IMR-90 (cell line): ENCODE results near the gene DHDH. TPM values are rescaled to one million over a fixed set of nuclear protein-coding genes. Genes with fewer than 3 reads are reported as not detected.

ENCODE experiments used
- ATAC-seq: fragments of 200-7000 bp; cut with Tn5 transposase; 2 replicates; pipeline ENCODE4 v1.9.1; 2020; ENCODE audit warnings: low read depth, mild to moderate bottlenecking, moderate library complexity
- BruUV-seq: library from RNA; stranded (reverse); fragments of 400-500 nt; replicated peaks from 2 replicates; lab custom pipeline; 2021; lab: Mats Ljungman, UMichigan
- CTCF ChIA-PET: fragments of 300-600 bp; formaldehyde crosslinking; extraction: SDS; loops from one replicate; lab custom pipeline; 2021; ENCODE audit warnings: antibody characterized with exemption; lab: Yijun Ruan, JAX
- POLR2A ChIA-PET: fragments of 300-600 bp; sonication (Branson Sonifier 250); formaldehyde crosslinking; loops from one replicate; lab custom pipeline; 2022; ENCODE audit warnings: antibody characterized with exemption; ENCODE audit not compliant: unreplicated experiment; lab: Charles Lee
- DNase-seq: peaks from one replicate; pipeline ENCODE4 v3.0.0; 2013
- H2AFZ ChIP-seq: replicated peaks from 2 replicates; pipeline ENCODE3; 2013; ENCODE audit warnings: low read length, mild to moderate bottlenecking; ENCODE audit not compliant: poor library complexity
- H2AK5ac ChIP-seq: 2 replicates; pipeline ENCODE4 v1.6.1; 2013; ENCODE audit warnings: low read depth, low read length, inconsistent platforms
- H2AK9ac ChIP-seq: replicated peaks from 2 replicates; pipeline ENCODE3; 2013; ENCODE audit warnings: mild to moderate bottlenecking, low read depth, low read length, moderate library complexity; ENCODE audit not compliant: poor library complexity
- H2BK120ac ChIP-seq: 2 replicates; pipeline ENCODE4 v1.6.1; 2013; ENCODE audit warnings: low read depth, low read length, inconsistent platforms
- H2BK15ac ChIP-seq: 3 replicates; pipeline ENCODE4 v1.6.1; 2013; ENCODE audit warnings: low read depth, low read length, inconsistent platforms
- H2BK20ac ChIP-seq: 2 replicates; pipeline ENCODE4 v1.6.1; 2013; ENCODE audit warnings: low read depth, mild to moderate bottlenecking, inconsistent platforms, low read length, moderate library complexity
- H2BK5ac ChIP-seq: 2 replicates; pipeline ENCODE4 v1.6.1; 2013; ENCODE audit warnings: mild to moderate bottlenecking, low read depth, low read length, inconsistent platforms; ENCODE audit not compliant: poor library complexity, severe bottlenecking
- H3K14ac ChIP-seq: replicated peaks from 2 replicates; pipeline ENCODE4 v1.6.1; 2013; ENCODE audit warnings: low read depth, low read length, inconsistent platforms
- H3K18ac ChIP-seq: 2 replicates; pipeline ENCODE4 v1.6.1; 2013; ENCODE audit warnings: low read depth, low read length, control low read depth
- H3K23ac ChIP-seq: 2 replicates; pipeline ENCODE4 v1.6.1; 2013; ENCODE audit warnings: low read depth, low read length, inconsistent platforms
- H3K27ac ChIP-seq: 2 replicates; pipeline ENCODE4 v1.5.1; 2013; ENCODE audit warnings: mild to moderate bottlenecking, control low read depth, low read length; ENCODE audit not compliant: insufficient read depth
- H3K27me3 ChIP-seq: 2 replicates; pipeline ENCODE4 v1.6.1; 2013; ENCODE audit warnings: low read length; ENCODE audit not compliant: control insufficient read depth, insufficient read depth
- H3K36me3 ChIP-seq: 2 replicates; pipeline ENCODE4 v1.6.1; 2013; ENCODE audit warnings: low read length, mixed read lengths; ENCODE audit not compliant: control insufficient read depth, insufficient read depth
- H3K4ac ChIP-seq: 2 replicates; pipeline ENCODE4 v1.6.1; 2013; ENCODE audit warnings: low read depth, low read length, inconsistent platforms
- H3K4me1 ChIP-seq: 2 replicates; pipeline ENCODE4 v1.6.1; 2013; ENCODE audit warnings: low read length, mixed read lengths; ENCODE audit not compliant: control insufficient read depth, insufficient read depth
- H3K4me2 ChIP-seq: 2 replicates; pipeline ENCODE4 v1.6.1; 2013; ENCODE audit warnings: low read depth, mild to moderate bottlenecking, control low read depth, low read length, moderate library complexity
- H3K4me3 ChIP-seq: 2 replicates; pipeline ENCODE4 v1.5.1; 2013; ENCODE audit warnings: low read depth, mild to moderate bottlenecking, control low read depth, low read length, moderate library complexity; ENCODE audit not compliant: insufficient read depth
- H3K56ac ChIP-seq: 2 replicates; pipeline ENCODE4 v1.6.1; 2013; ENCODE audit warnings: low read length, inconsistent platforms; ENCODE audit not compliant: insufficient read depth; ENCODE audit errors: extremely low read depth
- H3K79me1 ChIP-seq, 2 experiments: 2 replicates each; pipeline ENCODE4 v1.6.1; 2013; ENCODE audit warnings: low read length in 2 of 2, inconsistent platforms in 1 of 2, low read depth in 1 of 2
- H3K9ac ChIP-seq: 2 replicates; pipeline ENCODE4 v1.6.1; 2013; ENCODE audit warnings: low read depth, low read length, control low read depth
- H3K9me1 ChIP-seq: 2 replicates; pipeline ENCODE4 v1.6.1; 2013; ENCODE audit warnings: low read length, inconsistent platforms; ENCODE audit not compliant: insufficient read depth
- H3K9me3 ChIP-seq: 2 replicates; pipeline ENCODE4 v1.6.1; 2013; ENCODE audit warnings: low read length; ENCODE audit not compliant: control insufficient read depth, insufficient read depth
- H4K20me1 ChIP-seq: 2 replicates; pipeline ENCODE4 v1.6.1; 2013; ENCODE audit warnings: low read length, inconsistent platforms; ENCODE audit not compliant: insufficient read depth
- H4K5ac ChIP-seq: 2 replicates; pipeline ENCODE4 v1.6.1; 2013; ENCODE audit warnings: mild to moderate bottlenecking, low read depth, low read length, control low read depth
- H4K8ac ChIP-seq, 2 experiments: 2 replicates each; pipeline ENCODE4 v1.6.1; 2013; ENCODE audit warnings: low read depth in 2 of 2, low read length in 2 of 2, control low read depth in 1 of 2, inconsistent platforms in 1 of 2
- H4K91ac ChIP-seq: 2 replicates; pipeline ENCODE4 v1.6.1; 2013; ENCODE audit warnings: low read depth, low read length, inconsistent platforms; ENCODE audit not compliant: insufficient read depth
- BHLHE40 ChIP-seq: fragments of 150-350 bp; IDR thresholded peaks from 2 replicates; pipeline ENCODE4 v1.6.1; 2016; ENCODE audit warnings: mild to moderate bottlenecking, low read depth, low read length
- CEBPB ChIP-seq: IDR thresholded peaks from 2 replicates; pipeline ENCODE4 v1.6.1; 2012; ENCODE audit warnings: low read depth, low read length, improper control_type of control experiment
- CHD1 ChIP-seq: IDR thresholded peaks from 2 replicates; pipeline ENCODE4 v1.6.1; 2012; ENCODE audit warnings: low read depth, low read length, improper control_type of control experiment
- CTCF ChIP-seq: conservative IDR thresholded peaks from 2 replicates; pipeline ENCODE4 v1.5.1; 2012; ENCODE audit warnings: mild to moderate bottlenecking, low read depth, low read length, improper control_type of control experiment
- ELK1 ChIP-seq: fragments of 150-350 bp; IDR thresholded peaks from 2 replicates; pipeline ENCODE4 v1.6.1; 2016; ENCODE audit warnings: low read depth, mild to moderate bottlenecking, low read length, moderate library complexity, borderline replicate concordance
- FOS ChIP-seq: fragments of 150-350 bp; IDR thresholded peaks from 2 replicates; pipeline ENCODE4 v1.6.1; 2016; ENCODE audit warnings: low read depth, low read length
- MAFK ChIP-seq: IDR thresholded peaks from 2 replicates; pipeline ENCODE4 v1.6.1; 2012; ENCODE audit warnings: low read depth, low read length, improper control_type of control experiment
- MAZ ChIP-seq: IDR thresholded peaks from 2 replicates; pipeline ENCODE4 v1.6.1; 2012; ENCODE audit warnings: low read depth, mild to moderate bottlenecking, low read length, improper control_type of control experiment, moderate library complexity, borderline replicate concordance
- MXI1 ChIP-seq: IDR thresholded peaks from 2 replicates; pipeline ENCODE4 v1.6.1; 2012; ENCODE audit warnings: low read depth, mild to moderate bottlenecking, low read length, moderate library complexity, borderline replicate concordance
- NFE2L2 ChIP-seq: fragments of 150-350 bp; IDR thresholded peaks from 2 replicates; pipeline ENCODE4 v1.6.1; 2016; ENCODE audit warnings: low read depth, mild to moderate bottlenecking, low read length
- POLR2A ChIP-seq: IDR thresholded peaks from 2 replicates; pipeline ENCODE4 v1.6.1; 2012; ENCODE audit warnings: mild to moderate bottlenecking, low read depth, low read length
- RAD21 ChIP-seq: IDR thresholded peaks from 2 replicates; pipeline ENCODE4 v1.6.1; 2012; ENCODE audit warnings: low read length, improper control_type of control experiment
- RCOR1 ChIP-seq: IDR thresholded peaks from 2 replicates; pipeline ENCODE4 v1.6.1; 2012; ENCODE audit warnings: mild to moderate bottlenecking, low read length, improper control_type of control experiment; ENCODE audit not compliant: insufficient replicate concordance
- RFX5 ChIP-seq: IDR thresholded peaks from 2 replicates; pipeline ENCODE4 v1.8.0; 2012; ENCODE audit warnings: low read depth, mild to moderate bottlenecking, low read length, moderate library complexity
- SMC3 ChIP-seq: fragments of 150-350 bp; IDR thresholded peaks from 2 replicates; pipeline ENCODE4 v1.6.1; 2016; ENCODE audit warnings: low read depth, mild to moderate bottlenecking, antibody characterized with exemption, low read length, moderate library complexity
- WGBS, 2 experiments: methylation state at CpG; one replicate each; pipeline versions ENCODE4 v1.1.5 to v1.1.7; 2013; ENCODE audit warnings: missing lambda C conversion rate in 2 of 2; ENCODE audit not compliant: insufficient read length in 1 of 2; ENCODE audit errors: extremely low coverage in 2 of 2; 5-methylcytosine and 5-hydroxymethylcytosine counted together
- dilution Hi-C: fragments of 300-500 bp; cut with HindIII; formaldehyde crosslinking; loops from one replicate; pipeline ENCODE4 v1.14.3; 2018; ENCODE audit warnings: low sequenced_read_pairs; ENCODE audit not compliant: unreplicated experiment
- in situ Hi-C: fragments of 300-500 bp; cut with MboI; formaldehyde crosslinking; loops from 3 replicates; pipeline ENCODE4 v1.14.3; 2019; ENCODE audit warnings: low sequenced_read_pairs, inconsistent platforms, mixed read lengths
- intact Hi-C: fragments of 100-400 bp; cut with micrococcal nuclease; formaldehyde crosslinking; loops from 2 replicates; pipeline ENCODE4 v1.10.0; 2022
- polyA plus RNA-seq, 3 experiments: library from polyadenylated mRNA; depleted of rRNA; stranded (reverse); fragments of >200 nt; gene quantifications; 2 replicates each; pipeline ENCODE4 v1.2.3, GENCODE V29; 2012; ENCODE audit warnings: low replicate concordance in 1 of 3
- total RNA-seq: library from RNA; depleted of rRNA; stranded (reverse); fragments of >200 nt; gene quantifications from 2 replicates; pipeline ENCODE4 v1.2.3, GENCODE V29; 2012
- TF ChIP-seq, protein P1 (sequence below): fragments of 150-350 bp; IDR thresholded peaks from 2 replicates; pipeline ENCODE4 v1.6.1; 2017; ENCODE audit warnings: mild to moderate bottlenecking, antibody characterized with exemption, low read length, low read depth

Gene DHDH
- total and polyA plus RNA-seq, 2 of the 4 experiments (the other 2 are of a cell fraction), result 0.36 to 0.53 TPM

DNA sequence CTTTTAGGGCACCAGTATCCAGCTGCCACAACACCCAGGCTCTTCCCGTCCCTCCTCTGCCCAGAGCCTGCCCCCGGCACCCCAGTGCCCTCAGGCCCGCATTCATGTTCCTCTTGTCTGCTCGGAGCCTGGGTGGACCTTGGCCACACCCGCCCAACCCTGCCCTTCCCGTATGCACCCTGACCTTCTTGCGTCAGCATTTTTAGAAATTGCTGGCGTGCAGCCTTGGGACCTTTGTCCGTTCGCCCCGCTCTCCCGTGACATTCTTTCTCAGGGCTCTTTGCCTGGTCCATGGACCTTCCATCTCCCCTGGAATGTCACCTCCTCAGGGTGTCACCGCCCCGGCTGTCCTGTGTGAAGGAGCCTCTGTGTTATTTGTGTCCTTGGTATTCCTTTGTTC is 25.8 kb upstream of the DHDH start:
- Histone ChIP-seq H4K8ac (no peak overlapping the region), H4K5ac (no peak overlapping the region), H4K91ac (no peak overlapping the region), H3K9ac (no peak overlapping the region), H3K4me3 (no peak overlapping the region), H3K14ac (no peak overlapping the region), H2AK5ac (no peak overlapping the region), H3K4me1 (no peaks in the 10 kb centered on the region), H3K23ac (no peak overlapping the region), H2BK15ac (no peak overlapping the region), H3K4ac (no peak overlapping the region), H2BK20ac (no peak overlapping the region), H3K27ac (no peak overlapping the region), H3K36me3 (peaks cover 52% of the 10 kb centered on the region), H3K18ac (no peak overlapping the region), H3K4me2 (no peak overlapping the region), H3K9me3 (no peaks in the 10 kb centered on the region), H3K9me1 (peaks cover 7% of the 10 kb centered on the region; the same call in 1 of the 2 replicates), H2AK9ac (no peak overlapping the region), H2BK120ac (no peak overlapping the region), H2BK5ac (no peak overlapping the region), H4K20me1 (peaks cover 2% of the 10 kb centered on the region; the same call in 1 of the 2 replicates), H3K27me3 (no peaks in the 10 kb centered on the region), H3K79me1 (peaks cover 7 to 37% of the 10 kb centered on the region in 2 experiments), H3K56ac (no peak overlapping the region), H2AFZ (no peak overlapping the region)
- in situ Hi-C loops (no loop called here), dilution Hi-C loops (no loop called here), intact Hi-C loops (no loop called here)
- DNase-seq (no peak), ATAC-seq (no peak)
- ChIA-PET POLR2A (no interaction called here), CTCF (no interaction called here)
- 100% methylated on average over 3 of the region's 14 CpGs; no CpG with 5 or more reads in 1 of the 2 experiments for WGBS, 2 experiments
- TF ChIP-seq ELK1, result no peak
- no peak for TF ChIP-seq CHD1
- no peak for TF ChIP-seq NFE2L2
- TF ChIP-seq RAD21, result no peak
- no peak for TF ChIP-seq CEBPB
- no peak for TF ChIP-seq MAZ
- TF ChIP-seq, protein P1, sequence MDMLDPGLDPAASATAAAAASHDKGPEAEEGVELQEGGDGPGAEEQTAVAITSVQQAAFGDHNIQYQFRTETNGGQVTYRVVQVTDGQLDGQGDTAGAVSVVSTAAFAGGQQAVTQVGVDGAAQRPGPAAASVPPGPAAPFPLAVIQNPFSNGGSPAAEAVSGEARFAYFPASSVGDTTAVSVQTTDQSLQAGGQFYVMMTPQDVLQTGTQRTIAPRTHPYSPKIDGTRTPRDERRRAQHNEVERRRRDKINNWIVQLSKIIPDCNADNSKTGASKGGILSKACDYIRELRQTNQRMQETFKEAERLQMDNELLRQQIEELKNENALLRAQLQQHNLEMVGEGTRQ, result no peak
- no peak for TF ChIP-seq FOS
- TF ChIP-seq MAFK, result no peak
- TF ChIP-seq MXI1, result no peak
- no peak for TF ChIP-seq BHLHE40
- TF ChIP-seq RFX5, result no peak
- no peak for TF ChIP-seq CTCF
- no peak for TF ChIP-seq RCOR1
- TF ChIP-seq POLR2A, result no peak
- TF ChIP-seq SMC3, result no peak
- no TSS peak for BruUV-seq
